Measurements from ENCODE around the gene RELN.
"Not testable (repeated sequence)": the region's sequence is repeated elsewhere in the genome, so short reads cannot be mapped to it uniquely, and the experiment has no call there.

Gene RELN

DNA sequence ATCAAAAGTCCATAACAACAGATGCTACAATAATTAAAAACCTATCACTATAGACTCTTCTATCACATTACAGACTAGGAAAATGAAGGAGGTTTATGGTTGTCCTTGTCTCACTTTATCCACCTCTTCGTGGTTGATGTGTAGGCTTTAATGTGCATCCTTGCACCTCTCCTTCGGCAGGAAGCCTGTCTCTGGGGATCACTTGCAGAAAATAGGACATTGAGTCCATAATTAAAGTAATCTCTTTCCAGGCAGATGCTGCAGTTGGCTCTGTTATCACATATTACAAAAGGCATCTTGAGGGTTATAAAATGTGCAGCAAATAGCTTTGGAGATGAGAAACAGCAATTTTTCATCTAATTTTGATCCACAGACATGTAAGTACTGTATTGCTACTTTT is 168.4 kb downstream of the RELN start:
- H3K4me3 ChIP-seq (ENCODE audit: low read depth, low read length), result no peak overlapping the region
- TF ChIP-seq, protein P1, sequence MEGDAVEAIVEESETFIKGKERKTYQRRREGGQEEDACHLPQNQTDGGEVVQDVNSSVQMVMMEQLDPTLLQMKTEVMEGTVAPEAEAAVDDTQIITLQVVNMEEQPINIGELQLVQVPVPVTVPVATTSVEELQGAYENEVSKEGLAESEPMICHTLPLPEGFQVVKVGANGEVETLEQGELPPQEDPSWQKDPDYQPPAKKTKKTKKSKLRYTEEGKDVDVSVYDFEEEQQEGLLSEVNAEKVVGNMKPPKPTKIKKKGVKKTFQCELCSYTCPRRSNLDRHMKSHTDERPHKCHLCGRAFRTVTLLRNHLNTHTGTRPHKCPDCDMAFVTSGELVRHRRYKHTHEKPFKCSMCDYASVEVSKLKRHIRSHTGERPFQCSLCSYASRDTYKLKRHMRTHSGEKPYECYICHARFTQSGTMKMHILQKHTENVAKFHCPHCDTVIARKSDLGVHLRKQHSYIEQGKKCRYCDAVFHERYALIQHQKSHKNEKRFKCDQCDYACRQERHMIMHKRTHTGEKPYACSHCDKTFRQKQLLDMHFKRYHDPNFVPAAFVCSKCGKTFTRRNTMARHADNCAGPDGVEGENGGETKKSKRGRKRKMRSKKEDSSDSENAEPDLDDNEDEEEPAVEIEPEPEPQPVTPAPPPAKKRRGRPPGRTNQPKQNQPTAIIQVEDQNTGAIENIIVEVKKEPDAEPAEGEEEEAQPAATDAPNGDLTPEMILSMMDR (IDR thresholded peaks at IDR 0.05; ENCODE audit: low read depth, low read length), result no peak

DNA sequence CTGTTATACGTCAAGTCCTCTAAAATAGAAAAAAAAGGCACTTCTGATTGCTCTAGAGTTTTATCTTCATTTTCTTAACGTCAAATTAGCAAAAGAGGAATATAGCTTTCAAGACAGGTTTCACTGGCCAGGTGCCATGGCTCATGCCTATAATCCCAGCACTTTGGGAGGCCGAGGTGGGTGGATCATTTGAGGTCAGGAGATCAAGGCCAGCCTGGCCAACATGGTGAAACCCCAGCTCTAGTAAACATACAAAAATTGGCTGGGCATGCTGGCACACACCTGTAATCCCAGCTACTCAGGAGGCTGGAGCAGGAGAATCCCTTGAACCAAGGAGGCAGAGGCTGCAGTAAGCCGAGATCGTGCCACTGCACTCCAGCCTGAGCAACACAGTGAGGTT is 173.5 kb downstream of the RELN start:
- not testable (repeated sequence) for H3K4me3 ChIP-seq (ENCODE audit: low read depth, low read length)

DNA sequence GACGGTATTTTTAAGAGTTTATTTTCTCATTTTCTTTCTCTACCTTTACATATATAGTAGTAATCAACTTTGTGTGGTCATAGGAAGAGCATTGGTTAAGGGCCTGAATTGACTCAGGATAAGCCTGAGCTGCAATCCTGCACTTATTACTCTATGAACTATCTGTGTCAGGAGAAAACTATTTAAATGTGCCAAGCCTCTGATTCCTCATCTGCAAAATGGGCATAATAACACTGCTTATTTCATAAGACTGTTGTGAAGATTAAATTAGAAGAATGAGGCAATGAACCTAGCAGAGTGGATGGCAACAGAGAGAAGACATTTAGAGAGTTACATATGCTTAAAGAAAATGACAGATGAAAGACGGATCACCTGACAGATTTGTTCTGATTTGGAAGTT is 175.5 kb downstream of the RELN start:
- TF ChIP-seq, protein P1 (IDR thresholded peaks at IDR 0.05; ENCODE audit: low read depth, low read length), result no peak
- no peak overlapping the region for H3K4me3 ChIP-seq (ENCODE audit: low read depth, low read length)

GRCh38 chr7:103811997-103812396 is 177.5 kb downstream of the RELN start:
- TF ChIP-seq, protein P1 (IDR thresholded peaks at IDR 0.05; ENCODE audit: low read depth, low read length), result no peak
- no peak overlapping the region for H3K4me3 ChIP-seq (ENCODE audit: low read depth, low read length)

DNA sequence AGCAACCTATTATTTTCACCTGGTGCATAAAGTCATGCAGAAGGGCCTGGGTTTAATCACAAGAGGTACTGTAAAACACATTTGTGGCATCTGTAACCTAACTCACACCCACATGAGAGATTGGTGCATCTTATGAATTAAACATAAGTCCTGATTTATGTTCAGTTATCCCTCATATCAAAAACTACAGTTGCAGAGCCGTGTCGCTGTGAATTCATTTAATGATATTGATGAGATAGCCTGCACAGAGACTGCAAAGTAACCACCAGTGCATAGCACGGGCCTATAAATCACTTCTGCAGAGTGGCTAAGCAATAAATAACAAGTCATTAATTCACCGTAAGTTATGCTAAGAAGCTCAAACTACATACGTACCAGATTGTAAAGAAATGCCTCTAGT is 178.2 kb downstream of the RELN start:
- H3K4me3 ChIP-seq (ENCODE audit: low read depth, low read length), result no peak overlapping the region
- TF ChIP-seq, protein P1 (IDR thresholded peaks at IDR 0.05; ENCODE audit: low read depth, low read length), result no peak

- H3K4me3 ChIP-seq (ENCODE audit: low read depth, low read length), result no peak overlapping the region
- TF ChIP-seq, protein P1 (IDR thresholded peaks at IDR 0.05; ENCODE audit: low read depth, low read length), result no peak
Measured at GRCh38 chr7:103810112-103810744, 179.2 kb downstream of the RELN start.

DNA sequence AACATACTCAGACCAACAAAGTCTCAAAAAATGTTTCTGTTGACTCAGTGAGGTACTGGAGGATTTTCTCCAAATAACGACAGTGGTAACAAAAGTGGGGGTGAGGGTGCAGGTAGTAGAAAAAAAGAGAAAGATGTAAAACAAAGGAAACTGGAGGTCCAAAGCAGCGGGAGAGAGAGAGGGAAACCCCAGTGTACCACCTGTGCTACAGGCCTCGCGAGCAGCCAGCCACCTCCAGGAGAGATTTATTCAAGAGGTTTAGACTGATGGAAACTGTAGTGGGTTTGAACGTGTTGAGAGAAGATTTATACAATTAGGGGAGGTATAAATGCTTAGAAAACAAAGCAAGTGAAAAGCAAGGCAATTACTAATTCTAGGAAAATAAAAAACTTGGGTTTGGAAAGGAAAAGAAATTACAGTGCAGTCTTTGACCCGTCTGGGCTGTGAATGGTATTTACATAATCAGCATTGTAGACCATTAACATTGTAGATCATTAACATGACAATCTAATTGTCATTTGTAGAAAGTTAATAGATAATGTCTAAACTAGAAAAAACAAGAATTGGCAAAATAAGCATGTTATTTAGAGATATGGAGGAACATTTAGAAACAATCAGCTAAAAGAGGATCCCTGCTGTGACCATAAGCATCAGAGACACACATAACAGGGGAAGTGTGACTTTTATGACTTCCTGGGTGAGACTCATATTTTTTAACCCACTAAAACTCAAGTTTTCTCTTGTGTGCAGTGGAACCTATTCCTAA is 180.0 kb downstream of the RELN start:
- H3K4me3 ChIP-seq (ENCODE audit: low read depth, low read length), result no peak overlapping the region
- TF ChIP-seq, protein P1 (IDR thresholded peaks at IDR 0.05; ENCODE audit: low read depth, low read length), result no peak
